ENCODE results near the gene IER5.

Gene IER5

DNA sequence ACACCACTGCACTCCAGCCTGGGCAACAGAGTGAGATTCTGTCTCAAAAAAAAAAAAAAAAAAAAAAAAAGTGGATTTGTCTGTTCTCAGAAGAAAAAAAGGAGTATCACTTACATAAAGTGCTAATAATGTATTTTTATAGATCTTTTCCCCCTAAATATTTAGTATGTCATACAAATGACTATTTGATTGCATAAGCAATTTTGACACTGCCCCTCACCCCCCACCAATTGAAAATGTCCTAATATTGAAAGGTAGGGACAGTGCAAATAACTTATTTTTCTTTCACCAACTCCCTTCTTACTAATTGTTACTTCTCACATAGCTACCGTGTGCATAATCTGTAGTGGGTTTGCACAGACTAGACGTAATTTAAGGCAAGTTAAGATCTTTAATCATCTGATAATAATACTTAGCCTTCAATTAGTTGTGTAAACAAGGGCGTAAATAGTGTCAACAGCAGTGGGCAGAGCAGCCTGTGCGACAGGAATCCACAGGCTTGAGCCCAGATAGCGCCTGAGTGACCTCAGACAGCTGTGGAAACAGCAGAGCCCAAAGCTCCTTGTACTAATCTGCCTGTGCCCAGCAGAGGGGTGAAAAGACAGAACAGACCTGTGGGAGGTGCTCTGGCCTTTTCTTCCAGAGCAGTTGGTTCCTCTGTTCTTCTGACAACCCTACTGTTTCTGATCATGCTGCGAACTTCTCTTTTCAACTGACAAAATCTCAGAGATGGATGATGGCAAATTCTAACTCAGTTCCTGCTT, 4.5 kb upstream of the IER5 start:
- TF ChIP-seq, protein P1, sequence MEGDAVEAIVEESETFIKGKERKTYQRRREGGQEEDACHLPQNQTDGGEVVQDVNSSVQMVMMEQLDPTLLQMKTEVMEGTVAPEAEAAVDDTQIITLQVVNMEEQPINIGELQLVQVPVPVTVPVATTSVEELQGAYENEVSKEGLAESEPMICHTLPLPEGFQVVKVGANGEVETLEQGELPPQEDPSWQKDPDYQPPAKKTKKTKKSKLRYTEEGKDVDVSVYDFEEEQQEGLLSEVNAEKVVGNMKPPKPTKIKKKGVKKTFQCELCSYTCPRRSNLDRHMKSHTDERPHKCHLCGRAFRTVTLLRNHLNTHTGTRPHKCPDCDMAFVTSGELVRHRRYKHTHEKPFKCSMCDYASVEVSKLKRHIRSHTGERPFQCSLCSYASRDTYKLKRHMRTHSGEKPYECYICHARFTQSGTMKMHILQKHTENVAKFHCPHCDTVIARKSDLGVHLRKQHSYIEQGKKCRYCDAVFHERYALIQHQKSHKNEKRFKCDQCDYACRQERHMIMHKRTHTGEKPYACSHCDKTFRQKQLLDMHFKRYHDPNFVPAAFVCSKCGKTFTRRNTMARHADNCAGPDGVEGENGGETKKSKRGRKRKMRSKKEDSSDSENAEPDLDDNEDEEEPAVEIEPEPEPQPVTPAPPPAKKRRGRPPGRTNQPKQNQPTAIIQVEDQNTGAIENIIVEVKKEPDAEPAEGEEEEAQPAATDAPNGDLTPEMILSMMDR (IDR thresholded peaks at IDR 0.05; ENCODE audit: insufficient read depth, low read depth, low read length, missing control alignments), result peak; percentile 60
- peak; percentile 81 for DNase-seq (ENCODE audit: low read depth)
- no peak overlapping the region for H3K4me3 ChIP-seq (ENCODE audit: low read depth, low read length)

DNA sequence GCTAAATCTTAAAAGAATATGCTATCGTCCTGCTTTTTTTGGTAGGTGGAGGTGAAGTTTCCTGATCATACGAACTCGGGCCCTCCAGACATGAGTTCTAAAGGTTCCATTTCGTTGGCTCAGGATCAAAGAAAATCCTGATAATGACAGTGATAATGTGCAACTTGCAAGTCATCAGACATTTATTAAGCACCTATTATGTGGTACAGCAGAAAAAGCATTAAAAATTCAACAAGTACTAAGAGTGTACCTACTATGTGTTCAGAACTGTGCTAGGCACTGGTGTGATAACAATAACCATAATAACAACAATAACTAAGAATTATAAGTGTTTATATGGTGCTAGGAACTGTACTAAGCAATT, 3.9 kb upstream of the IER5 start:
- TF ChIP-seq, protein P1 (IDR thresholded peaks at IDR 0.05; ENCODE audit: insufficient read depth, low read depth, low read length, missing control alignments), result no peak
- no peak overlapping the region for H3K4me3 ChIP-seq (ENCODE audit: low read depth, low read length)
- DNase-seq (ENCODE audit: low read depth), result no peak

DNA sequence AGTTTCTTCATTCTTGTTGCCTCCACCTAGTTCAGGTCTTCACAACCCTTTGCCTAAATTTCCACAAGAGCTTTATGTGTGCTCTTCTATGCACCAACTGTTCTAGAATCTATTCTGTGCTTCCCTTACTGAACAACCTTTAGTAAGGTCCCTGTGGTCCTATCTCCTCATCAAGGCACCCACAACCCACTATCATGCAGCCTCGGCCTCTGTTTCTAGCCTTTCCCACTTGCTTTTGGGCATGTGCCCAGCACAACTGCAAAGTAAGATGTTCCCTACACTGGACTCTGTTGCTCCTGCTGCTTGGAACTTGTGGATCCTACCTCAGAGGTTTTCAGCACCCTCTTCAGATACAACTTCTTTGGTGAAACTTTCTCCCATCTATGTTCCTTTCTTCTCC, 2.4 kb upstream of the IER5 start:
- no peak overlapping the region for H3K4me3 ChIP-seq (ENCODE audit: low read depth, low read length)
- TF ChIP-seq, protein P1 (IDR thresholded peaks at IDR 0.05; ENCODE audit: insufficient read depth, low read depth, low read length, missing control alignments), result no peak
- DNase-seq (ENCODE audit: low read depth), result no peak

DNA sequence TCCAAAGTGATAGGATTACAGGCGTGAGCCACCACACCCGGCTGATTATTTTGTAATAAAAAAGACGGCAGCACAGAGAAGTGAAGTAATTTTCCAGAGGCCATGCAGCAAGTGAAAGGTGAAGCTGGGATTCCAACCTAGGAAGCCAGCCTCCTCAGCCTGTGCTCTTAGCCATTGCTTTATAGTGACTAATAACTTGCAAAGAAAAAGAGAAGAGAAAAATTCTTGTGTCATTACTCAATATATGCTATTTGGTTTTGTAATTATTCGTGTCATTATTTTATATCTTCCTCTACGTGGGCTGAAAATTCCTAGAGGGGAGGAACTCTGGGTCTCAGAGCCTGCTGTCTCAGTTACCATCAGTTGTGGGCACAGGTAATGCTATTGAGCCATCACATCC, 1.6 kb upstream of the IER5 start:
- no peak overlapping the region for H3K4me3 ChIP-seq (ENCODE audit: low read depth, low read length)
- no peak for DNase-seq (ENCODE audit: low read depth)
- TF ChIP-seq, protein P1 (IDR thresholded peaks at IDR 0.05; ENCODE audit: insufficient read depth, low read depth, low read length, missing control alignments), result no peak

DNA sequence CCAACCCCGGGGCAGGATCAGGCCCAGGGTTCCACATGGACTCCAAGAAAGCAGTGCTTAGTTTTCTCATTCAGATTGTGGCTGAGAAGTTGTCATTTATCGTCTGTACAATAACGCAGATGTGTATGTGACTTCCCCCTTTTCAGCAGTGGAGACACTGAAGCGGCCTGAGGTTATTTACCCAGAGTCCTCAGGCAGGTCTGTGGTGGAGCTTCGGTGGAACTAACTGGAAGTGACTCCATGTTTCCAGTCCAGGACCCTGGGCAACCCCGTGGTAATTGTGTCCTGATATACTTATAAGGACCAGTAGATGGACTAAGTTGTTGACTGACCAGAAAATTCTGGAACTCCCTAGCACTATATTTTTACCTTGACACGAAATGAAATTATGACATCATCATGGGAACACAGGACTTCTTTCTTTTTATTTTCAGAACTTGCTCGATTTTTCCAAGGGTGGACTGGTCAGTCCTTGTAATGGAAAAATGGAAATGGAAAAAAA, 1.0 kb upstream of the IER5 start:
- DNase-seq (ENCODE audit: low read depth), result peak; percentile 53
- peak overlapping the region; percentile 61; the same call in 1 of the 2 replicates for H3K4me3 ChIP-seq (ENCODE audit: low read depth, low read length)
- TF ChIP-seq, protein P1 (IDR thresholded peaks at IDR 0.05; ENCODE audit: insufficient read depth, low read depth, low read length, missing control alignments), result no peak

DNA sequence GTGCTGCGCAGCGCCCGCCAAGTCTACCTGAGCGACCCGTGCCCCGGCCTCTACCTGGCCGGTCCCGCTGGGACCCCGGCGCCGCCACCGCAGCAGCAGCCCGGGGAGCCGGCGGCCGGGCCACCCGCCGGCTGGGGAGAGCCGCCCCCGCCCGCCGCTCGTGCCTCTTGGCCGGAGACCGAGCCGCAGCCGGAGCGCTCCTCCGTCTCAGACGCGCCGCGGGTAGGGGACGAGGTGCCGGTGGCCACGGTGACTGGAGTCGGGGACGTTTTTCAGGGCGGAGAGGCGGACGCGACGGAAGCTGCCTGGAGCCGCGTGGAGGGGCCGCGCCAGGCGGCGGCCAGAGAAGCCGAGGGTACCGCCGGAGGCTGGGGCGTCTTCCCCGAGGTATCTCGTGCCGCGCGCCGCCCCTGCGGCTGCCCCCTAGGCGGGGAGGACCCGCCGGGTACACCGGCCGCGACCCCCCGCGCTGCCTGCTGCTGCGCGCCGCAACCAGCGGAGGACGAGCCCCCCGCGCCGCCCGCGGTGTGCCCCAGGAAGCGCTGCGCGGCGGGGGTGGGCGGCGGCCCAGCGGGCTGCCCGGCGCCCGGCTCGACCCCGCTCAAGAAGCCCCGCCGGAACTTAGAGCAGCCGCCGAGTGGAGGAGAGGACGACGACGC, 646 bp downstream of the IER5 start:
- TF ChIP-seq, protein P1 (IDR thresholded peaks at IDR 0.05; ENCODE audit: insufficient read depth, low read depth, low read length, missing control alignments), result no peak
- H3K4me3 ChIP-seq (ENCODE audit: low read depth, low read length), result peak overlapping the region; percentile 94
- peak; percentile 48 for DNase-seq (ENCODE audit: low read depth)

All from GM12865 (cell line).